HL-60/S4 (cell line): ENCODE results near the gene TTBK2.

Experiments
- in situ Hi-C: fragments of 300-500 bp; cut with MboI; formaldehyde crosslinking; loops from 2 replicates; pipeline ENCODE4 v1.14.3; 2022; ENCODE audit warnings: low sequenced_read_pairs

TTBK2 gene

DNA sequence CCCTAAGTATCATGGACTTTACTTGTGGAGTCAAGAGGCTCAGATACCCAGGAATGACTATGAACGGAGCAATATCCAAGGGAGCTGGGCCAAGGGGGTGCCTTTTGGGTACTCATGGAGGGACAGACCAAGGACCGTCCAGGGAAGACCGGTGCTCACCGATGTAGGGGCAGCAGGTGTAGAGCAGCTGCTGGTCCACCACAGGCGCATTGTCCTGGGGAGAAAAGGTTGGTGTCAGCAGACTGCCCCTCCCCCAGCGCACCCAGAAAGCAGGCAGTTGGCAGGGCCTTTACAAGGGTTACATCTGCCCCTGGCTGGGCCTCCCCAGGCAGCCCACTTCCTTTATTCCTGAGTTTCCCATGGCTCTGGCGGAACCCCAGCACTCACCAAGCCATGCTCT, 191.2 kb downstream of the TTBK2 start:
- in situ Hi-C loops: no loop called here

GRCh38 chr15:42728972-42729371, 191.6 kb downstream of the TTBK2 start:
- in situ Hi-C loops: no loop called here

DNA sequence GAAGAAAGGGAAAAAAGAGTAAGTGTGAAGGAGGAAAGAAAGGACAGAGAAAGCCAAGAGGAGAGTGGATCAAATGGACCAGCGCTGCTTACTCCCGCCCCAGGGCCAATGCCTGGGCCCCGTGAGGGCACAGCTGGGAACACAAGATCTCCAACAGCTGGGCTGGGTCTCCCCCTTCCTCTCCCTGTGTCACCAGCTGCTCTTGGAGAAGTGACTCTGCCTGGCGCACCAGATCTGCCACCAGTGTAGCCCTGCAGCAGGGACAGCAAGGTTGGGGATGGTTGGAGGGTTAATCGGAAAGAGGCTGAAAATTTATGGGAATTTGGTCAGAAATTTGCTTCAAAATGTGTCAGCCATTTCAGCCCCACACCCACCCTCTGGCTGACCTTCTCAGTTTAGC, 192.0 kb downstream of the TTBK2 start:
- in situ Hi-C loops: no loop called here

GRCh38 chr15:42727750-42728381, 192.7 kb downstream of the TTBK2 start:
- in situ Hi-C loops: no loop called here

- in situ Hi-C loops: no loop called here
These were observed 194.5 kb downstream of the TTBK2 start for GRCh38 chr15:42726114-42726513.

- in situ Hi-C loops: no loop called here
These were observed 195.2 kb downstream of the TTBK2 start for GRCh38 chr15:42725331-42725903.

DNA sequence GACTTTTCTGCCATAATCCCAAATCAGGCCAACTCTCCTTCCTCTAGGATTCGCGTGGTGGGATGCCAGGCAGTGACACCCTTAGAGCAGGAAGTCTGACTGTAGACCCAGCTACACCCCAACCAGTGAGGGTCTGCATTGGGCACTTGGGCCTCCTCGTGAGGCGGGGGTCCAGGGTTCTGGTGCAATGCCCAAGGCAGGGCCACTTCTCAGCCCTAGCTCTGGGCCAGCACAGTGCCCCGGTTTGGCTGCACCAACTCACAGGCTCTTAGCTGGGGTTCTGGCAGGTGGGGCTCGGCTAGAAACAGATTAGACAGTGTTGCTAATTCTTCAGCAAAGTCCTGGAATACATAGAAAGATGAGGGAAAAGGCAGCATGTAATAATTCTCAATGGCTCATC, 196.3 kb downstream of the TTBK2 start:
- in situ Hi-C loops: loop anchor here (25.0 kb wide), 1 partner anchor 463 kb away; the partner anchor contains the start of gene CCNDBP1

- in situ Hi-C loops: loop anchor here (25.0 kb wide), 1 partner anchor 464 kb away; the partner anchor contains the start of gene CCNDBP1
These were observed 197.5 kb downstream of the TTBK2 start for GRCh38 chr15:42723068-42723467.

- in situ Hi-C loops: loop anchor here (25.0 kb wide), 1 partner anchor 465 kb away; the partner anchor contains the start of gene CCNDBP1
These were observed 198.7 kb downstream of the TTBK2 start for GRCh38 chr15:42721916-42722315.

DNA sequence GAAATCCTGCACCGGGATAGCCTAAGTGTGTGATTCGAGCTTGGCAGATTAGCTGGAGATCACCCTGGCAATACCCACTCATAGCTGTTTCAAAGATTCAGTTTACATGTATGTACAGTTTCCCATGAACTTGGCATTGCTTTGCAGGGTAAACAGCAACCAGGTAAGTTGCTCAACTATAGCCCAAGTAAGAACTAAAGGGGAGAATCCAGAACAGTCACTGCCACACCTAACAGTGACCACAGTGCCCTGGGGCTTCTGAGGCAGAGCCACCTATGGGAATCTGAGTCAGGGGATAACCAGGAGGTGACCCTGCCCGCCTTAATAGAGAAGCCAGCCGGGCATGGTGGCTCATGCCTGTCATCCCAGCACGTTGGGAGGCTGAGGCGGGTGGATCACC, 199.6 kb downstream of the TTBK2 start:
- in situ Hi-C loops: loop anchor here (25.0 kb wide), 1 partner anchor 466 kb away; the partner anchor contains the start of gene CCNDBP1

- in situ Hi-C loops: loop anchor here (25.0 kb wide), 1 partner anchor 467 kb away; the partner anchor contains the start of gene CCNDBP1
These were observed 200.5 kb downstream of the TTBK2 start for GRCh38 chr15:42720071-42720470.

GRCh38 chr15:42719043-42719442, 201.5 kb downstream of the TTBK2 start:
- in situ Hi-C loops: loop anchor here (25.0 kb wide), 1 partner anchor 468 kb away; the partner anchor contains the start of gene CCNDBP1

GRCh38 chr15:42716626-42717025, 204.0 kb downstream of the TTBK2 start:
- in situ Hi-C loops: loop anchor here (25.0 kb wide), 1 partner anchor 471 kb away; the partner anchor contains the start of gene CCNDBP1

GRCh38 chr15:42716125-42716524, 204.5 kb downstream of the TTBK2 start:
- in situ Hi-C loops: loop anchor here (25.0 kb wide), 1 partner anchor 471 kb away; the partner anchor contains the start of gene CCNDBP1

- in situ Hi-C loops: loop anchor here (25.0 kb wide), 1 partner anchor 475 kb away; the partner anchor contains the start of gene CCNDBP1
These were observed 208.0 kb downstream of the TTBK2 start for GRCh38 chr15:42712584-42712983.

GRCh38 chr15:42711746-42712145, 208.8 kb downstream of the TTBK2 start:
- in situ Hi-C loops: loop anchor here (25.0 kb wide), 1 partner anchor 476 kb away; the partner anchor contains the start of gene CCNDBP1

GRCh38 chr15:42710662-42711061, 209.9 kb downstream of the TTBK2 start:
- in situ Hi-C loops: loop anchor here (25.0 kb wide), 1 partner anchor 477 kb away; the partner anchor contains the start of gene CCNDBP1

DNA sequence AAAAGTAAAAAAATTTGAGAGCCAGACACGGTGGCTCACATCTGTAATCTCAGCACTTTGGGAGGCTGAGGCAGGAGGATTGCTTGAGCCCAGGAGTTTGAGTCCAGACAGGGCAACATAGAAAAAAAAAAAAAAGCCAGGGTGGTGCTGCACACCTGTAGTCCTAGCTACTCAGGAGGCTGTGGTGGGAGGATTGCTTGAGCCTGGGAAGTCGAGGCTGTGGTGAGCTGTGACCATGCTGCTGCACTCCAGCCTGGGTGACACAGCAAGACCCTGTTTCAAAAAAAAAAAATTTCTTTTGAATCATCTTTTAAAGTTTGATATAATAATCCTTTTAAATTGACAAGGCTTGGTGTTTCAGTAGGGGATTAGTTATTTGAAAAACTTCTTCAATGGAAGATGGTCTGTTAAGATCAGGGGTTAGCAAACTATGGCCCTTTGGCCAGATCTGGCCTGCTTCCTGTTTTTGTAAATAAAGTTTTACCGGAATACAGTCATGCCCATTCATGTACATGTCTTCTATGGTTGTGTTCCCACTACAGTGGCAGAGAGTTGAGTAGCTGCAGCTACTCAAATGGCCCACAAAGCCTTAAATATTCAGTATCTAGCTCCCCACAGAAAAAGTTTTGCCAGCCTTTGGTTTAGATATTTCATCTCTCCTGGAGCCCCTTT, 212.6 kb downstream of the TTBK2 start:
- in situ Hi-C loops: loop anchor here (10.0 to 25.0 kb wide), 2 partner anchors 217 to 479 kb away; partner anchors contain the start of genes CCNDBP1 and TTBK2

DNA sequence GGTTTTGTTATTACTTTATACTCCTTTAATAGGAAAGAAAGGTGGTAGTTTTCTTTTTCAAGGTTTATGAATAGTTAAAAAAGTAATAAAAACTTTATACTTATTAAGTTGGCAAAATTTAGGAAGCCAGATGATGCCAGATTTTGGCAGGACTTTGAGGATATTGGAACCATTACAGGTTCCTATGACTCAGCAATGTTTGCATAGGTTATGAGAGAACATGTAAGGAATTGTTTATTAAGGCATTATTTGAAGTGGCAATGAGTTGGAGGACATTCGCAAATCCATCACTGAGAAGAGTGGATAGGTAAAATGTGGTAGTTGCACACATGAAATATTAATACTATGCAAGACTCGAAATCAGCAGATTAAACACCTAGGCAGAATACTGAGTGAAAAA, 213.5 kb downstream of the TTBK2 start:
- in situ Hi-C loops: loop anchor here (10.0 to 25.0 kb wide), 2 partner anchors 218 to 480 kb away; partner anchors contain the start of genes CCNDBP1 and TTBK2

DNA sequence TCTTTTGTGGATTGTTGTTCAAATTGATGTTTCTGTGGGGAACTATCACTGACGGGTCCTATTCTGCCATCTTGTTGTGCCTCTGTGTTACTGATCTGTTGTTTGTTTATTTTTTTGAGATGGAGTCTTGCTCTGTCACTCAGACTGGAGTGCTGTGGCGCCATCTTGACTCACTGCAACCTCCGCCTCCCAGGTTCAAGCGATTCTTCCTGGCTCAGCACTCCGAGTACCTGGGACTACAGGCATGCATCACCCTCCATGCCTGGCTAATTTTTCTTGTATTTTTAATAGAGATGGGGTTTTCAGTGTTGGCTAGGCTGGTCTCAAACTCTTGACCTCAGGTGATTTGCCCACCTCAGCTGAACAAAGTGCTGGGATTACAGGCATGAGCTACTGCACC, 215.2 kb downstream of the TTBK2 start:
- in situ Hi-C loops: loop anchor here (10.0 to 25.0 kb wide), 2 partner anchors 219 to 482 kb away; partner anchors contain the start of genes CCNDBP1 and TTBK2

DNA sequence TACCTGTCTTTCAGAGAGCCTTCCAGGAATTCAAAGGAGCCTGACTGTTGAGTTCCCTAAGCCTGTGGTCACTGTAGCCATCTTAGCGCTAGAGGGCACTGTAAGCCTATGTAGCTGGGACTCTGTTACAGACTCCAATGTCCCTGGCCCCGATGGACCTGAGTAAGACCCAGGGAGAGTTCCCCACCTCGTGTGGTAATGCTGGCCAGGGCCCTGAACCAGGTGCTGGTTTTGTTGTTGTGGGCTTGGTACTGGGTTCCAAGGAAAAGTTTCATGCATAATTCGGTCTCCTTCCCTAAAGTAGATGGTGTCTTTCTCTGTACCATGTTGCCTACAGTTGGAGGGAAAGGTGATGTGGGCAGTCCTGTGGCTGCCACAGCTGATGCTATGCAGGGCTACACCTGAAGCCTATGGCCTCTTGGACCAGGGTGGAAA, 216.1 kb downstream of the TTBK2 start:
- in situ Hi-C loops: loop anchor here (10.0 to 25.0 kb wide), 2 partner anchors 220 to 483 kb away; partner anchors contain the start of genes CCNDBP1 and TTBK2
